ENCODE results near the gene DUOX2.

DNA sequence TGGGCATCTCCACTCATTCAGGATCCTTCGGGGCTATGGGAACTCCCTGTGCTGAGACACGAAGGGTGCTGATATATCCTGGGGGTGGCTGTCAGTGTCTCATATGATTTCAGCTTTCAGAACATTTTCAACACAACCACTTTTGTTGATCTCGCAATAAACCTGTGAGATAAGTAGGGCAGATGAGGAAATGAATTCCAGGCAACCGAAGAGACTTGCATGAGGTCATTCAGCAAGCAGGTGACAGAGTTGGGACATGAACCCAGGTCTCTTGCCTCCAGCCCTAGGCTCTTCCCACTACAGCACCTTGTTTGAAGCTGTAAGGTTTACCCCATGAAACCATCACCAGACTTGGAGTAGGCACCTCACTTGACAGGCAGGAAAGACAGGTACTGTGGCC, 32.4 kb upstream of the DUOX2 start:
- TF ChIP-seq EZH2phosphoT487 (IDR thresholded peaks at IDR 0.05; ENCODE audit: unreplicated experiment) (no peak), CTCF (conservative IDR thresholded peaks at IDR 0.05; ENCODE audit: low read depth in 2 of 2) (no peak), CREB1 (CRISPR knock-in tag; IDR thresholded peaks at IDR 0.05; ENCODE audit: low read depth) (no peak), EZH2 (IDR thresholded peaks at IDR 0.05; ENCODE audit: low read depth, unreplicated experiment) (no peak), JUNB (IDR thresholded peaks at IDR 0.05; ENCODE audit: unreplicated experiment) (no peak), POLR2AphosphoS5 (IDR thresholded peaks at IDR 0.05; ENCODE audit: low read depth) (no peak), REST (IDR thresholded peaks at IDR 0.05; ENCODE audit: unreplicated experiment) (no peak), ZNF114 (CRISPR knock-in tag; IDR thresholded peaks at IDR 0.05) (no peak), STAT1 (IDR thresholded peaks at IDR 0.05; ENCODE audit: unreplicated experiment) (no peak), ZNF331 (CRISPR knock-in tag; IDR thresholded peaks at IDR 0.05; ENCODE audit: low read depth) (no peak), NANOG (IDR thresholded peaks at IDR 0.05; ENCODE audit: borderline replicate concordance) (no peak)
- TF ChIP-seq, protein P1, sequence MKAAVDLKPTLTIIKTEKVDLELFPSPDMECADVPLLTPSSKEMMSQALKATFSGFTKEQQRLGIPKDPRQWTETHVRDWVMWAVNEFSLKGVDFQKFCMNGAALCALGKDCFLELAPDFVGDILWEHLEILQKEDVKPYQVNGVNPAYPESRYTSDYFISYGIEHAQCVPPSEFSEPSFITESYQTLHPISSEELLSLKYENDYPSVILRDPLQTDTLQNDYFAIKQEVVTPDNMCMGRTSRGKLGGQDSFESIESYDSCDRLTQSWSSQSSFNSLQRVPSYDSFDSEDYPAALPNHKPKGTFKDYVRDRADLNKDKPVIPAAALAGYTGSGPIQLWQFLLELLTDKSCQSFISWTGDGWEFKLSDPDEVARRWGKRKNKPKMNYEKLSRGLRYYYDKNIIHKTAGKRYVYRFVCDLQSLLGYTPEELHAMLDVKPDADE (IDR thresholded peaks at IDR 0.05) = no peak
